Measurements from ENCODE around the gene GRAP2. TPM values are rescaled to one million over a fixed set of nuclear protein-coding genes. Genes with fewer than 3 reads are reported as not detected.
A peak's percentile ranks its signal among the peaks of the same experiment; 100 is the strongest.

The GRAP2 gene
- polyA plus RNA-seq, 3 donors from 2014 or later: 41.7 to 67.5 (median 46.0) TPM

DNA sequence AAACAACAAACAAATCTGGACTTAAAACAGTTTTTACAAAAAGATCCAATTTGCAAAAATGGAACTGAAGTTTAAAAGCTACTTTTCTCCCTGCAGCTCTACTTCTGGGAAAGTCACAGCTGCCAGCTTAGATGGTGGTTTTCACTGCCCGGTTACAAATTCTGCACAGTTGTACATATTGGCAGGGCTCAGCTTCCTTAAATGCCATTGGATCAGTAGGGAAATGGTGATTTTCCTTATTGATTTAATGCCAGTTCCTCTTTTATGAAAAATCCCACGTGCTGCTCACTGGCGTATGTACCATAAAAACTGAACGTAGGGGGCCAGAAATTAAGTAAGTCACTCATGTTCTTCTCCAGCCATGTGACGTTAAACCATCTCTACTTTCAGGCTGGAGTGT is 22.8 kb downstream of the GRAP2 start:
- Mint-ChIP-seq H3K36me3 (peaks cover 6 to 19% (median 11%) of the 10 kb centered on the region in 3 donors), H3K4me1 (peaks cover 56 to 72% of the 10 kb centered on the region in 2 donors), H3K9me3 (no peaks in the 10 kb centered on the region), H3K4me3 (no peak overlapping the region), H3K27me3 (ENCODE audit: low read depth in 3 of 3) (peaks cover 0 to 3% (median 0%) of the 10 kb centered on the region in 3 donors), H3K27ac (peak overlapping the region in 2 of 6 donors; percentile 40 to 67)
- DNase-seq: no peak

- H3K4me1 Mint-ChIP-seq: peaks cover 50 to 68% of the 10 kb centered on the region in 2 donors
- no peak overlapping the region for H3K4me3 Mint-ChIP-seq
- peaks cover 6 to 19% (median 11%) of the 10 kb centered on the region in 3 donors for H3K36me3 Mint-ChIP-seq
- no peaks in the 10 kb centered on the region for H3K9me3 Mint-ChIP-seq
- peaks cover 0 to 3% (median 0%) of the 10 kb centered on the region in 3 donors for H3K27me3 Mint-ChIP-seq (ENCODE audit: low read depth in 3 of 3)
- H3K27ac Mint-ChIP-seq: peak overlapping the region in 1 of 6 donors; percentile 67
- no peak for DNase-seq
Measured at GRCh38 chr22:39924286-39924685, 23.4 kb downstream of the GRAP2 start.

- peaks cover 40 to 58% of the 10 kb centered on the region in 2 donors for H3K4me1 Mint-ChIP-seq
- H3K36me3 Mint-ChIP-seq: peaks cover 6 to 19% (median 11%) of the 10 kb centered on the region in 3 donors
- DNase-seq: no peak
- peaks cover 0 to 3% (median 0%) of the 10 kb centered on the region in 3 donors for H3K27me3 Mint-ChIP-seq (ENCODE audit: low read depth in 3 of 3)
- no peaks in the 10 kb centered on the region for H3K9me3 Mint-ChIP-seq
- H3K27ac Mint-ChIP-seq: peak overlapping the region in 4 of 6 donors; percentile 13 to 56 (median 49)
- H3K4me3 Mint-ChIP-seq: peak overlapping the region in 3 of 5 donors; percentile 37 to 67 (median 41)
Measured at GRCh38 chr22:39925273-39925672, 24.4 kb downstream of the GRAP2 start.

DNA sequence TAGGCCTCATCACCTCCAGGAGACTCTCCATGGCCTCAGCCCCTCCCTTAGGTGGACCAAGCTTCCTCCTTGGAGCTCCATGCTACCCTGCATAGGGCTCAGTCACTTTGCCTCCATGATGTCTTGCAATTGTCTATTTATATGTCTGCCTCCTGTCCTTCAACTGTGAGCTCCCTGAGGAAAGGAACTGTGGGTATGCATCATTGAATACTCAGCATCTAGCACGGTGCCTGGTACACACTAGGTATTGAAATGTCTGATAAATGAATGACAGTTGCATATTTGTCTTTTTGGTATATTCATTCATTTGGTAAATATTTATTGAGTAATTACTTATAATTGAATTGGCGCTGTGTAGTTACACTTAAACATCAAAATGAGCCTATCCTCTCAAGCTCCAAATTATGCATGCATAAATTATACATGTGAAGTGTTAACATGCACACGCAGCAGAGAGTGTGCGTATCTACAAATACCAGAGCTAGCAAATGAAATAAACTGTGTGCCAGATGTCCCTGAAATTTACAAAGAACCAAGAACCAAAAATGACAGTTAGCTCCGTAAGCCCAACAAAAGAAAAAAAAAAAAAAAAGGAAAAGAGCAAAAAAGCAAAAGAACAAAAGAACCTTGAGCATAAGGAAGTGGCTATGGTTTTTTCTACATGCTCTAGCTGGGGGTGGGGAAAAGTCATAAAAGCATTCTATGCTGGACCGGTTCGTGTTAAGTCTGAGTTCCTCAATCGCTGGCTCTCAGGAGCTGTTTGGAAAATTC is 25.2 kb downstream of the GRAP2 start:
- Mint-ChIP-seq H3K9me3 (no peaks in the 10 kb centered on the region), H3K4me3 (peak overlapping the region; percentile 15 to 67 (median 52)), H3K27ac (peak overlapping the region; percentile 34 to 74 (median 54)), H3K4me1 (peaks cover 32 to 50% of the 10 kb centered on the region in 2 donors), H3K36me3 (peaks cover 6 to 19% (median 11%) of the 10 kb centered on the region in 3 donors), H3K27me3 (ENCODE audit: low read depth in 3 of 3) (no peaks in the 10 kb centered on the region)
- no peak for DNase-seq

DNA sequence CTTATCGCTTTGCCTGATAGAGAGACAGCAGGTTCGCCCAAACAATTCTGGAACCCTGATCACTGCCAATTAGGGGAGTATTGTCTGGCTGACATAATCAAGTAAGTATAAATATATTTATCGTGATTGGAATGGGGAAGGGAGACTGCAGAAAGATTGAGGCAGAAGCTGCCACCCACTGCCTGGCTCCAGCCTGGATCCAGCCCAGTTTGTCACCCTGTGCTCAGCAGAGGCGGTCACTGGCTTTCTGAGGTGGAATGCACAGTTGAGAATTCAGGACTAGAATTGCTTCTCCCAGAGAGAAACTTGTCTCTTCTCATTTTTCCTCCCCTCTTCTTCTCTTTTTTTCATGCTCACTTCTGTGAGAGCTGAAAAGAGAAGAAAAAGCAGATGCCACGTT is 25.9 kb downstream of the GRAP2 start:
- Mint-ChIP-seq H3K27ac (peak overlapping the region in 3 of 6 donors; percentile 45 to 51 (median 49)), H3K4me1 (peaks cover 25 to 44% of the 10 kb centered on the region in 2 donors), H3K4me3 (peak overlapping the region; percentile 15 to 67 (median 52)), H3K27me3 (ENCODE audit: low read depth in 3 of 3) (no peaks in the 10 kb centered on the region), H3K36me3 (peaks cover 6 to 19% (median 11%) of the 10 kb centered on the region in 3 donors), H3K9me3 (no peaks in the 10 kb centered on the region)
- no peak for DNase-seq

GRCh38 chr22:39927544-39927943 is 26.7 kb downstream of the GRAP2 start:
- Mint-ChIP-seq H3K9me3 (no peaks in the 10 kb centered on the region), H3K27ac (peak overlapping the region in 2 of 6 donors; percentile 24 to 35), H3K27me3 (ENCODE audit: low read depth in 3 of 3) (no peaks in the 10 kb centered on the region), H3K4me1 (peaks cover 18 to 37% of the 10 kb centered on the region in 2 donors), H3K36me3 (peaks cover 6 to 12% (median 7%) of the 10 kb centered on the region in 3 donors), H3K4me3 (peak overlapping the region in 3 of 5 donors; percentile 20 to 49 (median 24))
- no peak for DNase-seq

DNA sequence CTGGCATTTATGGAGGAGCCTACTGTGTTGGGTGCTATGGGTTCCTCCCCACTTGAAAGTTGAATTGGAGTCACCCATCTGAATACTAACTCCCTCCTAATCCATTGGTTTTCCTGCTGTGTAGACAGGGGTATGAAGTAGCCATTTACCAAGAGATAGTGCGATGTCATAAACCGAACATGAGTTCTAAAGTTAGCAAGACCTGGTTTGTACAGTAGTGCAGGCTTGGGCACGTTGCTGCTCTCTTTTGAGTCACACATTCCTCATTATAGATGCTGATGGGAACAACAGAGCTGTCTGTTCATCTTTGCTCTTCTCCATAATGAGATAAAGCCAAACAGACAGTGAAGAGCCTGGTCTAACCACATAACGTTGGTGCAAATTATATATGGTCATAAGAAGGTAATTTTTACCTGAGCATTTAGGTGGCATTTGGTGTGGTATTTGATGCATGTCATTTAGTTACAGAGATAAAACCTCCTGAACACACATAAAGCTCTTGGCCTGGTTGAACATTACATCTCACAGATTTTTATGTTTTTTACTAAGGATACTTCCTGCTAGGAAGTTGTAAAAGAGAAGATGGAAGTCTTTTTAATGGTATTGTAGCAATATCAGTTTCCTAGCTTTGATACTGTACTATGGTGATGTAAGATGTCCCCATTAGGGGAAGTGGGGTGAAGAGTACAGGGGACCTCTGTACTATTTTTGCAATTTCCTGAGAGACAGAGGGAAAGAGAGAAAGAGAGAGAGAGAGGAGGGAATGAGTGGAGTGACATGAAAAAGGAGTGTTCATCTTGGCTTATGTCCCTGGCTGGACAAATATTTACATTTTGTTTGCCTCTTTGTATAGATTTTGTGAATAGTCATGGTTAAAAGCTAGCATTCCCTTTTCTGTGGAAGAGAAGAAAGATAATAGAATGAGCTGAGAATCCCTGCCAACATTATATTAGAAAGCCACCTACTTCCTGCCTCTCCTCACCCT is 27.9 kb downstream of the GRAP2 start:
- H3K9me3 Mint-ChIP-seq: no peaks in the 10 kb centered on the region
- H3K27me3 Mint-ChIP-seq (ENCODE audit: low read depth in 3 of 3): peaks cover 0 to 3% (median 0%) of the 10 kb centered on the region in 3 donors
- peaks cover 18 to 38% of the 10 kb centered on the region in 2 donors for H3K4me1 Mint-ChIP-seq
- DNase-seq: no peak
- peaks cover 6 to 12% (median 7%) of the 10 kb centered on the region in 3 donors for H3K36me3 Mint-ChIP-seq
- H3K4me3 Mint-ChIP-seq: peak overlapping the region in 1 of 5 donors; percentile 24
- peak overlapping the region in 1 of 6 donors; percentile 26 for H3K27ac Mint-ChIP-seq

- H3K9me3 Mint-ChIP-seq: no peaks in the 10 kb centered on the region
- H3K36me3 Mint-ChIP-seq: peaks cover 0 to 6% (median 4%) of the 10 kb centered on the region in 3 donors
- no peak overlapping the region for H3K27ac Mint-ChIP-seq
- no peak for DNase-seq
- peaks cover 37 to 42% of the 10 kb centered on the region in 2 donors for H3K4me1 Mint-ChIP-seq
- H3K27me3 Mint-ChIP-seq (ENCODE audit: low read depth in 3 of 3): peaks cover 0 to 3% (median 0%) of the 10 kb centered on the region in 3 donors
- no peak overlapping the region for H3K4me3 Mint-ChIP-seq
Measured at GRCh38 chr22:39931251-39931650, 30.4 kb downstream of the GRAP2 start.

DNA sequence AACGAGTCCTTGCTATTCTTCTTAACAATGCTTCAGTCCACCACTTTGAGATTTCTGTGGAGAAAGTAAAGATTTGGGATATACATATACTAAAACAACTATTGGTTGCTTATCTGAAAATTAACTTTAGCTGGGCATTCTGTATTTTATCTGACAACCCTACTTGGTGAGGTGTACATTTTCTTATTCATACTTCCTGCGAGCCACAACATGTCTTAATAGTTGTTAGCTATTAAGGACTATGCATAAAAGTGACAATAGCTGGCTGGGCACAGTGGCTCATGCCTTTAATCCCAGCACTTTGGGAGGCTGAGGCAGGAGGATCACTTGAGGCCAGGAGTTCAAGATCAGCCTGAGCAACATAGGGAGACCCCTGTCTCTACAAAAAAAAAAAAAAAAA is 31.3 kb downstream of the GRAP2 start:
- Mint-ChIP-seq H3K4me3 (peak overlapping the region in 3 of 5 donors; percentile 31 to 47 (median 42)), H3K27me3 (ENCODE audit: low read depth in 3 of 3) (peaks cover 0 to 3% (median 0%) of the 10 kb centered on the region in 3 donors), H3K27ac (peak overlapping the region in 5 of 6 donors; percentile 23 to 66 (median 39)), H3K36me3 (peaks cover 0 to 6% (median 4%) of the 10 kb centered on the region in 3 donors), H3K9me3 (no peaks in the 10 kb centered on the region), H3K4me1 (peaks cover 47% of the 10 kb centered on the region in 2 donors)
- DNase-seq: no peak

DNA sequence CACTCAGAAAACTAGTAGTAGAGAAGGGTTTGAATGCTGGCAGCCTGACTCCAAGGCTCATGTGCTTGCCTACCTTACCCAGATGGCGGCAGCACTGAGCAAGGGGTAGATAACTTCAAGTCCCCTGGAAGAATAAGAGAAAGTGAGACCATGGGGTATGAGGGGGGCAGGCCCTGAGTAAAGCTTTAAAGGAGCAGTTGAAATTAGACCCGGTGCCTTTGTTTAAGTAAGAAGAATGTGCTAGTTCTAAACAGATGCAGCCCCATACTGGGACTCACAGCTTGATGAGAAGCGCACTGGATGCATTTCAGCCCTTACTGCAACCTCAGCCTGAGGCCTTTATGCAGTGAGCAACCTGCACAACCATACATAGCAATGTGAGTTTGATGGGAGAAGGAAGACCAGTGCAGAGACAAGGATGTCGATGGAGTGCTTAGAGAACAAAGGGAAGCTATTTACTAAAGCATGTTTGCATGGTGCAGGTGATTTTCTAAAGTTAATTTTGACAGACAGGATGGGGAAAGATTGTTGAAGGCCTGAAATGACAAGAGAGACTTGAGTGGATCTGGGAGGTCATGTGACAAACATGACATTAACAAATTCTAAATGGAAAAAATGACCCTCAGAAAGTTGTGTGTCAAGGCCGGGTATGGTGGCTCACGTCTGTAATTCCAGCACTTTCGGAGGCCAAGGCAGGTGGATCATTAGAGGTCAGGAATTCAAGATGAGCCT is 32.2 kb downstream of the GRAP2 start:
- peaks cover 0 to under 1% (median 0%) of the 10 kb centered on the region in 3 donors for H3K36me3 Mint-ChIP-seq
- peak overlapping the region; percentile 37 to 89 (median 62) for H3K27ac Mint-ChIP-seq
- peaks cover 0 to 3% (median 0%) of the 10 kb centered on the region in 3 donors for H3K27me3 Mint-ChIP-seq (ENCODE audit: low read depth in 3 of 3)
- H3K4me3 Mint-ChIP-seq: peak overlapping the region; percentile 5 to 71 (median 34)
- peaks cover 56% of the 10 kb centered on the region in 2 donors for H3K4me1 Mint-ChIP-seq
- H3K9me3 Mint-ChIP-seq: no peaks in the 10 kb centered on the region
- DNase-seq: peak; percentile 27 to 52 (median 42)

GRCh38 chr22:39933741-39934140 is 32.9 kb downstream of the GRAP2 start:
- H3K4me1 Mint-ChIP-seq: peaks cover 62 to 63% of the 10 kb centered on the region in 2 donors
- H3K9me3 Mint-ChIP-seq: no peaks in the 10 kb centered on the region
- no peak for DNase-seq
- peaks cover 0 to 3% (median 0%) of the 10 kb centered on the region in 3 donors for H3K27me3 Mint-ChIP-seq (ENCODE audit: low read depth in 3 of 3)
- H3K36me3 Mint-ChIP-seq: no peaks in the 10 kb centered on the region
- peak overlapping the region in 5 of 6 donors; percentile 52 to 89 (median 64) for H3K27ac Mint-ChIP-seq
- H3K4me3 Mint-ChIP-seq: peak overlapping the region in 4 of 5 donors; percentile 6 to 46 (median 32)

- peak overlapping the region in 2 of 5 donors; percentile 25 to 46 for H3K4me3 Mint-ChIP-seq
- H3K27ac Mint-ChIP-seq: peak overlapping the region; percentile 19 to 89 (median 77)
- peaks cover 72% of the 10 kb centered on the region in 2 donors for H3K4me1 Mint-ChIP-seq
- DNase-seq: no peak
- H3K9me3 Mint-ChIP-seq: no peaks in the 10 kb centered on the region
- H3K36me3 Mint-ChIP-seq: no peaks in the 10 kb centered on the region
- peaks cover 0 to 3% (median 0%) of the 10 kb centered on the region in 3 donors for H3K27me3 Mint-ChIP-seq (ENCODE audit: low read depth in 3 of 3)
Measured at GRCh38 chr22:39935116-39935515, 34.2 kb downstream of the GRAP2 start.

All from immature natural killer cell (primary cell).